KMS-11 (cell line): ENCODE results near the gene CIT.

ENCODE experiments used
- H2AFZ ChIP-seq: fragments of 200-600 bp; sonication (generic); 2 replicates; pipeline ENCODE4 v1.6.1; 2016; ENCODE audit warnings: antibody characterized with exemption, mixed run types, low read depth
- H3K27ac ChIP-seq: fragments of 200-600 bp; sonication (generic); 2 replicates; pipeline ENCODE4 v1.6.1; 2016; ENCODE audit warnings: mild to moderate bottlenecking, mixed run types
- H3K27me3 ChIP-seq: fragments of 200-600 bp; sonication (generic); 2 replicates; pipeline ENCODE4 v1.6.1; 2017; ENCODE audit warnings: mild to moderate bottlenecking, low read depth, mixed run types, moderate library complexity; ENCODE audit not compliant: insufficient read depth
- H3K36me3 ChIP-seq: fragments of 200-600 bp; sonication (generic); 2 replicates; pipeline ENCODE4 v1.6.1; 2017; ENCODE audit warnings: mild to moderate bottlenecking, mixed run types; ENCODE audit not compliant: insufficient read depth
- H3K4me1 ChIP-seq: fragments of 200-600 bp; sonication (generic); 2 replicates; pipeline ENCODE4 v1.6.1; 2016; ENCODE audit warnings: mild to moderate bottlenecking, low read depth, mixed run types; ENCODE audit not compliant: poor library complexity, severe bottlenecking
- H3K4me2 ChIP-seq: fragments of 200-600 bp; sonication (generic); 2 replicates; pipeline ENCODE4 v1.7.0; 2016; ENCODE audit warnings: mild to moderate bottlenecking, mixed run types
- H3K4me3 ChIP-seq: fragments of 200-600 bp; sonication (generic); IDR thresholded peaks from 2 replicates; pipeline ENCODE4 v1.6.1; 2017; ENCODE audit warnings: low read depth, low read length, mixed read lengths; ENCODE audit not compliant: insufficient read depth
- H3K79me2 ChIP-seq: fragments of 200-600 bp; sonication (generic); 2 replicates; pipeline ENCODE4 v1.6.1; 2016; ENCODE audit warnings: low read depth, mixed run types; ENCODE audit not compliant: insufficient read depth
- H3K9ac ChIP-seq: fragments of 200-600 bp; sonication (generic); 2 replicates; pipeline ENCODE4 v1.6.1; 2016; ENCODE audit warnings: mild to moderate bottlenecking, mixed run types
- H4K20me1 ChIP-seq: fragments of 200-600 bp; sonication (generic); 2 replicates; pipeline ENCODE4 v1.6.1; 2016; ENCODE audit warnings: mild to moderate bottlenecking, mixed run types; ENCODE audit not compliant: insufficient read depth
- TF ChIP-seq, protein P1 (sequence below): fragments of 200-600 bp; sonication (generic); conservative IDR thresholded peaks from 2 replicates; pipeline ENCODE4 v1.6.1; 2017; ENCODE audit warnings: low read depth, mild to moderate bottlenecking, antibody characterized with exemption, low read length, moderate library complexity, mixed read lengths

CIT gene

DNA sequence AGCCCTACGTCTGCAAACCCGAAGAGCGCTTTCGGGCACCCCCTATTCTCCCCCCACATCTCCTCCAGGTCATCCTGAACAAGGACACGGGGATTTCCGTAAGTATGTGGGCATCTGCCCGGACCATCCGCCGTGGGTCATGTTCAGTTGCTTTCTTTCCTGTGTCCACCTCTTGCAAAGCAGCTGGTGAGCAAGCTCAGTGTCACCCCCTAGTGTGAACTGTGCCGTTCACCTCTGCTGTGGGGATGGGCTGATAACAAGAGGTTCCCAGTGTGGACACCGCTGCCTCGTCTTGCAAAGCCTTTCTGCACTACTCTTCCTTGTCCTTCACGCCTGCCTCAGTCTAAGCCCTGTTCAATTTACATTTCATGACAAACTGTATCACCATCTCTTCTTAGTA, 200.5 kb downstream of the CIT start:
- Histone ChIP-seq H3K27me3 (no peaks in the 10 kb centered on the region), H3K4me1 (no peaks in the 10 kb centered on the region), H3K9ac (no peak overlapping the region), H3K27ac (no peak overlapping the region), H2AFZ (no peak overlapping the region), H3K79me2 (no peaks in the 10 kb centered on the region), H4K20me1 (no peaks in the 10 kb centered on the region), H3K4me2 (no peak overlapping the region), H3K4me3 (no peak overlapping the region), H3K36me3 (no peaks in the 10 kb centered on the region)
- TF ChIP-seq, protein P1, sequence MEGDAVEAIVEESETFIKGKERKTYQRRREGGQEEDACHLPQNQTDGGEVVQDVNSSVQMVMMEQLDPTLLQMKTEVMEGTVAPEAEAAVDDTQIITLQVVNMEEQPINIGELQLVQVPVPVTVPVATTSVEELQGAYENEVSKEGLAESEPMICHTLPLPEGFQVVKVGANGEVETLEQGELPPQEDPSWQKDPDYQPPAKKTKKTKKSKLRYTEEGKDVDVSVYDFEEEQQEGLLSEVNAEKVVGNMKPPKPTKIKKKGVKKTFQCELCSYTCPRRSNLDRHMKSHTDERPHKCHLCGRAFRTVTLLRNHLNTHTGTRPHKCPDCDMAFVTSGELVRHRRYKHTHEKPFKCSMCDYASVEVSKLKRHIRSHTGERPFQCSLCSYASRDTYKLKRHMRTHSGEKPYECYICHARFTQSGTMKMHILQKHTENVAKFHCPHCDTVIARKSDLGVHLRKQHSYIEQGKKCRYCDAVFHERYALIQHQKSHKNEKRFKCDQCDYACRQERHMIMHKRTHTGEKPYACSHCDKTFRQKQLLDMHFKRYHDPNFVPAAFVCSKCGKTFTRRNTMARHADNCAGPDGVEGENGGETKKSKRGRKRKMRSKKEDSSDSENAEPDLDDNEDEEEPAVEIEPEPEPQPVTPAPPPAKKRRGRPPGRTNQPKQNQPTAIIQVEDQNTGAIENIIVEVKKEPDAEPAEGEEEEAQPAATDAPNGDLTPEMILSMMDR, result no peak

DNA sequence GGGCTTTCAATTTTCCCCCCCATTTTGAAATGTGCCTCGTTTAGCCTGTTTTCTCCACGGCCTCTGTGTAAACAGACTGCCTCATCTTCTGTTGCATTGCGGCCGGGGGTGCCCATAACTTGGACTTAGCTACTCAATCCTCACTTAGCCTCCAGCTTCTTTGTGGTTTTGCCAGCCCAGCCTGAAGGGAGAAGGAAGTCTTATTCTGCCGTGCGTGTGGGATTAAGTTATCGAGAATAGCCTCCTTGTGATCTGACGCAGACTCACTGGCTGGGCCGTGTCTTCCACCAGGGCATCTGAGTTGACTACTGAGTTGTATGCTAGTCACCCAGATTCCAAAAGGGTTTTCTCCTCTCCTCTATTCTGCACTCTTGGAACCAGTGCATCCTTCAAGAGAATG, 201.1 kb downstream of the CIT start:
- TF ChIP-seq, protein P1, result no peak
- Histone ChIP-seq H3K4me3 (no peak overlapping the region), H3K9ac (no peak overlapping the region), H2AFZ (no peak overlapping the region), H3K4me1 (no peaks in the 10 kb centered on the region), H4K20me1 (no peaks in the 10 kb centered on the region), H3K27ac (no peak overlapping the region), H3K36me3 (no peaks in the 10 kb centered on the region), H3K27me3 (no peaks in the 10 kb centered on the region), H3K79me2 (no peaks in the 10 kb centered on the region), H3K4me2 (no peak overlapping the region)

DNA sequence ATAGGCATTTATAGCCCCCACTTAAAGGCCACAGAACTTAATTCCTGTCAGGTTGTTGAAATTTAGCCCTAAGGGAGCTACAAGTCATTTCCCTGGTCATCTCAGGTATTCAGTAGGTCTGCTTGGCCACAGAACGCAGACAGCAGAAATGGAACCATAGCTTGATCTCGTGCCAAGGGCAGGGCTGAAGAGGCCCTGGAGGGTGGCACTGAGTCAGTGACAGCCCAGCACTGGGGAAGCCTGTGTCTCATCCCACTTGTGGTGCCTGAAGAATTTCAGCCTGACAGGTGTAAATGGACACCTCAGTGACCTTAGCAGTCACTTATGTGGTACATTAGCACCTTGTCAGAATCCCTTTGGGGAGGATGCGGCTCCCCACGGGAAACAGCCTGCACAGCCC, 202.6 kb downstream of the CIT start:
- no peak overlapping the region for H3K27ac ChIP-seq
- no peaks in the 10 kb centered on the region for H3K4me1 ChIP-seq
- no peaks in the 10 kb centered on the region for H4K20me1 ChIP-seq
- H3K27me3 ChIP-seq, result no peaks in the 10 kb centered on the region
- no peak overlapping the region for H2AFZ ChIP-seq
- H3K4me2 ChIP-seq, result no peak overlapping the region
- peaks cover 12% of the 10 kb centered on the region; the same call in 1 of the 2 replicates for H3K79me2 ChIP-seq
- TF ChIP-seq, protein P1, result no peak
- H3K4me3 ChIP-seq, result no peak overlapping the region
- no peak overlapping the region for H3K9ac ChIP-seq
- H3K36me3 ChIP-seq, result no peaks in the 10 kb centered on the region

DNA sequence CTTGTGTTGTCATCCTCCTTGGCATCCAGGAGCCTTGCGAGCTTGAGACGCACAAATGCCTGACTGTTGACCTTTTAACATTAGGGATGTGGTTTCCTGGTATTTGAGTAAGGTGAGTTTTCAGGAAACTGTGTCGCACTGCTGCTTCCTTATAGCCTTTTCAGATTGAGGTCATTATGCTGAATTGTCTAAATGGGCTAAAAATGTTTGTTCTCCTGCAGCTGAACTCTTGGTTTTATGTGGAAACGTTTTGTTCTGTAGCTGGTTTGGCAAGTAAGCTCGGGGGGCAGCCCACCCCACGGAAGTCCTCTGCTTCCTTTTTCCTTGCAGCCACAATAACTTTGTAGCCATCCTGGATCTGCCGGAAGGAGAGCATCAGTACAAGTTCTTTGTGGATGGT, 203.5 kb downstream of the CIT start:
- H3K27me3 ChIP-seq, result no peaks in the 10 kb centered on the region
- H3K4me3 ChIP-seq, result no peak overlapping the region
- H3K9ac ChIP-seq, result no peak overlapping the region
- no peak overlapping the region for H3K27ac ChIP-seq
- H3K36me3 ChIP-seq, result no peaks in the 10 kb centered on the region
- peaks cover 18% of the 10 kb centered on the region for H3K79me2 ChIP-seq
- H2AFZ ChIP-seq, result no peak overlapping the region
- H4K20me1 ChIP-seq, result no peaks in the 10 kb centered on the region
- TF ChIP-seq, protein P1, result no peak
- no peaks in the 10 kb centered on the region for H3K4me1 ChIP-seq
- H3K4me2 ChIP-seq, result no peak overlapping the region
